ENCODE data around the gene ECT2. TPM values are rescaled to one million over a fixed set of nuclear protein-coding genes. Genes with fewer than 3 reads are reported as not detected.
A peak's percentile ranks its signal among the peaks of the same experiment; 100 is the strongest.
"Not testable (repeated sequence)": the region's sequence is repeated elsewhere in the genome, so short reads cannot be mapped to it uniquely, and the experiment has no call there.

The ECT2 gene, protein sequence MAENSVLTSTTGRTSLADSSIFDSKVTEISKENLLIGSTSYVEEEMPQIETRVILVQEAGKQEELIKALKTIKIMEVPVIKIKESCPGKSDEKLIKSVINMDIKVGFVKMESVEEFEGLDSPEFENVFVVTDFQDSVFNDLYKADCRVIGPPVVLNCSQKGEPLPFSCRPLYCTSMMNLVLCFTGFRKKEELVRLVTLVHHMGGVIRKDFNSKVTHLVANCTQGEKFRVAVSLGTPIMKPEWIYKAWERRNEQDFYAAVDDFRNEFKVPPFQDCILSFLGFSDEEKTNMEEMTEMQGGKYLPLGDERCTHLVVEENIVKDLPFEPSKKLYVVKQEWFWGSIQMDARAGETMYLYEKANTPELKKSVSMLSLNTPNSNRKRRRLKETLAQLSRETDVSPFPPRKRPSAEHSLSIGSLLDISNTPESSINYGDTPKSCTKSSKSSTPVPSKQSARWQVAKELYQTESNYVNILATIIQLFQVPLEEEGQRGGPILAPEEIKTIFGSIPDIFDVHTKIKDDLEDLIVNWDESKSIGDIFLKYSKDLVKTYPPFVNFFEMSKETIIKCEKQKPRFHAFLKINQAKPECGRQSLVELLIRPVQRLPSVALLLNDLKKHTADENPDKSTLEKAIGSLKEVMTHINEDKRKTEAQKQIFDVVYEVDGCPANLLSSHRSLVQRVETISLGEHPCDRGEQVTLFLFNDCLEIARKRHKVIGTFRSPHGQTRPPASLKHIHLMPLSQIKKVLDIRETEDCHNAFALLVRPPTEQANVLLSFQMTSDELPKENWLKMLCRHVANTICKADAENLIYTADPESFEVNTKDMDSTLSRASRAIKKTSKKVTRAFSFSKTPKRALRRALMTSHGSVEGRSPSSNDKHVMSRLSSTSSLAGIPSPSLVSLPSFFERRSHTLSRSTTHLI
- total RNA-seq: 1 to 10 TPM in 1 of 2 donors, under 1 TPM in 1; 0.99 to 1.8 TPM

DNA sequence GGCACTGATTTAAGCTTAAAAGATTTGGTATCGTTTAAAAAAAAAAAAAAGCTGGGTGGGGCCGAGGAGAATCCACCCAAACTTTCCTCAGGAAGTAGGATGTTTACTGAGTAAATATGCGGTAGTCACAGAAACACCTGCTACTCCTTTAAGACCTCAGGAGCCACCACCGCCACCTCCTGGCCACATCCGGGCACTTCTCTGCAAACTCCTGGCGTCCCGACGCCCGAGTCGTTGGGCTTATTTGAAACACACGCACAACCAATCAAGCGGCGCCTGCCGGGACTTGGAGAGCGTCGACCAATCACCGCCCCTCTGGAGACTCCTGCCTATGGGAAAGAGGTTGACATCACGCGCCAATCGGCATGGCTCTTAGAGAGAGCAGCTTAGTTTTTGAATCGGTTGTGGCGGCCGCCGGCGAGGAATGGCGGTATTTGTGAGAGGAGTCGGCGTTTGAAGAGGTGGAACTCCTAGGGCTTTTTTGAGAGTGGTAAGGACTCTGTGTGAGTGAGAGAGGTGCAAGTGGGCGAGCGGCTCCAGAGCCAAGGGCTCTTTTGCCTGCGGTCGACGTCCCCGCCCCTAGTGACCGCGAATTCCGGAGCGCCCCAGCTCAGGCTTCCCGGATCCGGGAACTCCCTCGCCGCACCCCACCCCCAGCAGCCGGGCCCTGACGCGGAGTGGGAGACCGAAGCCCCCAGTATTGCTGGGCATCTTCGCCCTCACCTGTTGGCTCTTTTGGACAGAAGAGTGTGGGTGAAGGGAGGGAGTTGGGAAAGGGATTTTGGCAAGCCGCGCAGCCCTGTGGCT is at the start of gene ECT2:
TSS of gene ECT2 (plus strand) at position 359 of the 807 bp plus-strand sequence. CDS start 3,805 bp downstream, outside the sequence.
- H3K9me3 ChIP-seq: no peaks in the 10 kb centered on the region
- intact Hi-C loops (cut with DNase I): no loop called here
- H3K36me3 ChIP-seq (replicated peaks in 1 of 2; ENCODE audit: insufficient read depth in 1 of 2, low read depth in 2 of 2): no peaks in the 10 kb centered on the region
- 0 to 1% methylated on average over 14 to 49 of the region's 49 CpGs for WGBS, 2 donors
- no peaks in the 10 kb centered on the region for H3K27me3 ChIP-seq
- peak; percentile 99 for ATAC-seq
- TF ChIP-seq, protein P1, sequence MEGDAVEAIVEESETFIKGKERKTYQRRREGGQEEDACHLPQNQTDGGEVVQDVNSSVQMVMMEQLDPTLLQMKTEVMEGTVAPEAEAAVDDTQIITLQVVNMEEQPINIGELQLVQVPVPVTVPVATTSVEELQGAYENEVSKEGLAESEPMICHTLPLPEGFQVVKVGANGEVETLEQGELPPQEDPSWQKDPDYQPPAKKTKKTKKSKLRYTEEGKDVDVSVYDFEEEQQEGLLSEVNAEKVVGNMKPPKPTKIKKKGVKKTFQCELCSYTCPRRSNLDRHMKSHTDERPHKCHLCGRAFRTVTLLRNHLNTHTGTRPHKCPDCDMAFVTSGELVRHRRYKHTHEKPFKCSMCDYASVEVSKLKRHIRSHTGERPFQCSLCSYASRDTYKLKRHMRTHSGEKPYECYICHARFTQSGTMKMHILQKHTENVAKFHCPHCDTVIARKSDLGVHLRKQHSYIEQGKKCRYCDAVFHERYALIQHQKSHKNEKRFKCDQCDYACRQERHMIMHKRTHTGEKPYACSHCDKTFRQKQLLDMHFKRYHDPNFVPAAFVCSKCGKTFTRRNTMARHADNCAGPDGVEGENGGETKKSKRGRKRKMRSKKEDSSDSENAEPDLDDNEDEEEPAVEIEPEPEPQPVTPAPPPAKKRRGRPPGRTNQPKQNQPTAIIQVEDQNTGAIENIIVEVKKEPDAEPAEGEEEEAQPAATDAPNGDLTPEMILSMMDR (IDR thresholded peaks at IDR 0.05): peak; percentile 42 to 92 (median 87)
- peak in 2 of 3 donors; percentile 37 to 39 for TF ChIP-seq POLR2A (IDR thresholded peaks at IDR 0.05)
- peak within 1 kb of the TSS in 3 of 4 donors; percentile 57 to 86 (median 76) for H3K27ac ChIP-seq
- peak; percentile 98 to 99 (median 99) for DNase-seq
- H3K4me3 ChIP-seq: peak within 1 kb of the TSS; percentile 48 to 84
- H3K4me1 ChIP-seq: peaks cover 22% of the 10 kb centered on the region

DNA sequence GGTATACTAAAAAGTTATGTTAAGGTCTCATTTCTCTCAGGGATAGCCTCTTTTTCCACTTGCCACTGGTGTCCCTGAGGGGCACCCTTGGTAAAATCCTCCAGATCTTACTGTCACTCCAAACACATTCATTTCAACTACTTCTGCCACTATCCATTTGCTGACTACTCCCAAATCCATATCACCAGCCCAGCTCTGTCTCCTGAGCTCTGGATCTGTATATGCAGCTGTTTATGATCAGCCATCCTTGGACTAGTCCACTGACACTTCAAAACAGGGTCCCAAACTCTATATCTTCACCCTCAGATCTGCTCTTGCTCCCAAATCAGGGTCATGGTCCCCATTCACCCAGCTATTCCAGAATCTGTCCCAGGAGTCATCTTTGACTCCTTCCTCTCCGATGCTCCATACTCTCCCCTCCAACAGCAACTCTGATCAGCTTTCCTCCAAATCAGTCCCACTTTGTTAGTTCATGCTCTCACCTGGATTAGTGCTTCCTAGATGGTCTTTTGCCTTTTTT is 49.5 kb upstream of the ECT2 start:
- DNase-seq (no peak), ATAC-seq (no peak)
- Histone ChIP-seq H3K36me3 (replicated peaks in 1 of 2; ENCODE audit: insufficient read depth in 1 of 2, low read depth in 2 of 2) (no peaks in the 10 kb centered on the region), H3K4me1 (peaks cover 25% of the 10 kb centered on the region), H3K27ac (no peak overlapping the region), H3K9me3 (no peaks in the 10 kb centered on the region), H3K27me3 (no peaks in the 10 kb centered on the region), H3K4me3 (no peak overlapping the region)
- intact Hi-C loops (cut with DNase I): no loop called here
- TF ChIP-seq, protein P1 (IDR thresholded peaks at IDR 0.05): no peak
- no peak for TF ChIP-seq POLR2A (IDR thresholded peaks at IDR 0.05)
- WGBS, 2 donors: 100% methylated on average over 1 of the region's 1 CpG

DNA sequence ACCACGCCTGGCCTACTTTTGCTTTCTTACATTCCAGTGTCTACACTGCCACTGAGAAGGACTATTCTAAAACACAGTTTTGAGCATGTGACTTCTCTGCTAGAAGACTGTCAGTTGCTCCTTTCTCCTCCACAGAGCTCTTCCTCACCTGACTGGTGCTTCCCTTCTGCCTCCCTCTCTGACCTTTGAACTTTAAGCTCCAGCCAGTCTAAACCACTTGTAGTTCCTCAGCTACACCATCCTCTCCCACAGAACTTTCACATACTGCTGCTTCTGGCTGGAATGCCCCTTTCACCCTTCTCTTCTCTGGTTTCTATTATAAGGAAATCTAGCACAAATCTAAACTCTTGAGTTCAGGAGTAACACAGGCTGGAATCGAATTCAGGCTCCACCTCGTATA is 48.8 kb upstream of the ECT2 start:
- Histone ChIP-seq H3K27me3 (no peaks in the 10 kb centered on the region), H3K4me1 (peaks cover 19% of the 10 kb centered on the region), H3K9me3 (no peaks in the 10 kb centered on the region), H3K36me3 (replicated peaks in 1 of 2; ENCODE audit: insufficient read depth in 1 of 2, low read depth in 2 of 2) (no peaks in the 10 kb centered on the region), H3K4me3 (no peak overlapping the region), H3K27ac (peak overlapping the region in 1 of 4 donors; percentile 14)
- no peak for DNase-seq
- ATAC-seq: no peak
- intact Hi-C loops (cut with DNase I): no loop called here
- TF ChIP-seq POLR2A (IDR thresholded peaks at IDR 0.05): no peak
- TF ChIP-seq, protein P1 (IDR thresholded peaks at IDR 0.05): no peak
- 90 to 99% methylated on average over 3 of the region's 3 CpGs for WGBS, 2 donors

DNA sequence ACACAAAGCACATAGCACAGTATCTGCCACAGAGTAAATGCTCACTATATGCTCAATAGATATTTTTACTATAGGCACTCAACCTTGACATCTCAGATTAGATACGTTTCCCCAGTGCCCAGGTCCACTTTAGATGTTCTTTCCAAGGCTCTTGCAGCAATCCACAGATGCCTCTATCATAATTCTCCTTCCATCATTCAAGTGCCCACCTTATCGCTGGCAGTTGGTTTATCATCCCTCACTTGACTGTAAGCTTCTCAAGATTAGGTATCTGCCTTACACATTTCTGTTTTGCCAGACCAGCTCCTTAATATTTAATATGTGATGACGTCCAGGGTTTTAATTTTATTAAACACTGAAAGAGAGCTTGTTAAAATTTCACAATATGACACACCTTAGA is 48.3 kb upstream of the ECT2 start:
- DNase-seq (no peak), ATAC-seq (no peak)
- Histone ChIP-seq H3K4me3 (no peak overlapping the region), H3K4me1 (peaks cover 14% of the 10 kb centered on the region), H3K36me3 (replicated peaks in 1 of 2; ENCODE audit: insufficient read depth in 1 of 2, low read depth in 2 of 2) (no peaks in the 10 kb centered on the region), H3K27ac (peak overlapping the region in 1 of 4 donors; percentile 14), H3K27me3 (no peaks in the 10 kb centered on the region), H3K9me3 (no peaks in the 10 kb centered on the region)
- intact Hi-C loops (cut with DNase I): no loop called here
- 70 to 71% methylated on average over 3 of the region's 3 CpGs for WGBS, 2 donors
- TF ChIP-seq, protein P1 (IDR thresholded peaks at IDR 0.05): no peak
- no peak for TF ChIP-seq POLR2A (IDR thresholded peaks at IDR 0.05)

DNA sequence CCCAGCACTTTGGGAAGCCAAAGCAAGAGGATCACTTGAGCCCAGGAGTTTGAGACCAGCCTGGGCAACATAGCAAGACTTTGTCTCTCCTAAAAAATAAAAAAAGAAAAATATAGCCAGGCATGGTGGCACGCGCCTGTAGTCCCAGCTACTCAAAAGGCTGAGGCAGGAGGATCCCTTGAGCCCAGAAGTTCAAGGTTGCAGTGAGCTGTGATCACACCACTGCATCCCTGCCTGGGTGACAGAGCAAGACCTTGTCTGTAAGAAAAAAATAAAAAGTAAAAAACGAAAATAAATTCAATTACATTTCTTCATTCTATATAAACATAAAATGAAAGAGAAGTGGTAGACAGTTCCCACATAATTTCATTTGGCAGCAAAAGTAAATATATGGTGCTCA is 47.8 kb upstream of the ECT2 start:
- intact Hi-C loops (cut with DNase I); H3K36me3 ChIP-seq (replicated peaks in 1 of 2; ENCODE audit: insufficient read depth in 1 of 2, low read depth in 2 of 2); H3K9me3 ChIP-seq; DNase-seq; H3K27ac ChIP-seq; ATAC-seq; H3K4me3 ChIP-seq; H3K27me3 ChIP-seq: not testable (repeated sequence)
- WGBS, 2 donors: 71 to 76% methylated on average over 3 of the region's 3 CpGs
- H3K4me1 ChIP-seq: peaks cover 11% of the 10 kb centered on the region
